Neural progenitor cell (in vitro differentiated cells): ENCODE measurements around the gene TRIM50. TPM values are rescaled to one million over a fixed set of nuclear protein-coding genes. Genes with fewer than 3 reads are reported as not detected.

Source experiments
- DNase-seq: peaks from one replicate; pipeline ENCODE4 v3.0.0-alpha.2; 2016; ENCODE audit warnings: low spot score
- H2AFZ ChIP-seq: fragments of 200-600 bp; sonication (generic); replicated peaks from 2 replicates; pipeline ENCODE4 v1.6.1; 2016; ENCODE audit warnings: antibody characterized with exemption
- H3F3A ChIP-seq: fragments of 200-600 bp; sonication (generic); 2 replicates; pipeline ENCODE4 v1.6.1; 2016; ENCODE audit warnings: antibody characterized with exemption, low read depth
- H3K27ac ChIP-seq: fragments of 200-600 bp; sonication (generic); 2 replicates; pipeline ENCODE4 v1.5.1; 2016; ENCODE audit warnings: mild to moderate bottlenecking
- H3K27me3 ChIP-seq: fragments of 200-600 bp; sonication (generic); 2 replicates; pipeline ENCODE4 v1.6.1; 2016; ENCODE audit warnings: mild to moderate bottlenecking, moderate library complexity
- H3K36me3 ChIP-seq: fragments of 200-600 bp; sonication (generic); 2 replicates; pipeline ENCODE4 v1.5.1; 2016
- H3K4me1 ChIP-seq: fragments of 200-600 bp; sonication (generic); 2 replicates; pipeline ENCODE4 v1.6.1; 2016; ENCODE audit warnings: mixed run types
- H3K4me2 ChIP-seq: fragments of 200-600 bp; sonication (generic); 2 replicates; pipeline ENCODE4 v1.6.1; 2016
- H3K4me3 ChIP-seq: fragments of 200-600 bp; sonication (generic); 2 replicates; pipeline ENCODE4 v1.5.1; 2016
- H3K79me2 ChIP-seq: fragments of 200-600 bp; sonication (generic); 2 replicates; pipeline ENCODE4 v1.6.1; 2016; ENCODE audit warnings: low read depth
- H3K9ac ChIP-seq: fragments of 200-600 bp; sonication (generic); 2 replicates; pipeline ENCODE4 v1.6.1; 2016
- H3K9me3 ChIP-seq: fragments of 200-600 bp; sonication (generic); 2 replicates; pipeline ENCODE4 v1.5.1; 2016; ENCODE audit warnings: low read depth
- H4K20me1 ChIP-seq: fragments of 200-600 bp; sonication (generic); 2 replicates; pipeline ENCODE4 v1.6.1; 2016; ENCODE audit warnings: low read depth
- H3K27ac Mint-ChIP-seq: 3 replicates; pipeline ENCODE4 v1.8.0; 2021; ENCODE audit warnings: mixed read lengths
- H3K27me3 Mint-ChIP-seq: 2 replicates; pipeline ENCODE4 v1.8.0; 2022; ENCODE audit warnings: low read depth, mild to moderate bottlenecking, inconsistent platforms, moderate library complexity, mixed read lengths; ENCODE audit not compliant: insufficient read depth
- H3K36me3 Mint-ChIP-seq: 3 replicates; pipeline ENCODE4 v1.8.0; 2021; ENCODE audit warnings: mixed read lengths
- H3K4me1 Mint-ChIP-seq: 3 replicates; pipeline ENCODE4 v1.8.0; 2021; ENCODE audit warnings: mixed read lengths
- H3K4me3 Mint-ChIP-seq: 3 replicates; pipeline ENCODE4 v1.8.0; 2021; ENCODE audit warnings: mild to moderate bottlenecking, moderate library complexity, mixed read lengths
- H3K9me3 Mint-ChIP-seq: 3 replicates; pipeline ENCODE4 v1.8.0; 2020; ENCODE audit warnings: mixed read lengths
- CTCF ChIP-seq: fragments of 200-600 bp; sonication (generic); IDR thresholded peaks from 2 replicates; pipeline ENCODE4 v1.5.1; 2017; ENCODE audit warnings: antibody characterized with exemption, mild to moderate bottlenecking
- EZH2 ChIP-seq: fragments of 200-600 bp; sonication (generic); IDR thresholded peaks from 2 replicates; pipeline ENCODE4 v1.6.1; 2017; ENCODE audit warnings: antibody characterized with exemption, mild to moderate bottlenecking, moderate library complexity
- EZH2phosphoT487 ChIP-seq: fragments of 200-600 bp; sonication (generic); IDR thresholded peaks from 2 replicates; pipeline ENCODE4 v1.6.1; 2017; ENCODE audit warnings: antibody characterized with exemption
- total RNA-seq: library from RNA; depleted of rRNA; stranded (reverse); fragments of >200 nt; gene quantifications from 2 replicates; pipeline ENCODE4 v1.2.3, GENCODE V29; 2015; ENCODE audit warnings: low replicate concordance

Gene TRIM50
- total RNA-seq, 1 donor from 2014 or later, result not detected

DNA sequence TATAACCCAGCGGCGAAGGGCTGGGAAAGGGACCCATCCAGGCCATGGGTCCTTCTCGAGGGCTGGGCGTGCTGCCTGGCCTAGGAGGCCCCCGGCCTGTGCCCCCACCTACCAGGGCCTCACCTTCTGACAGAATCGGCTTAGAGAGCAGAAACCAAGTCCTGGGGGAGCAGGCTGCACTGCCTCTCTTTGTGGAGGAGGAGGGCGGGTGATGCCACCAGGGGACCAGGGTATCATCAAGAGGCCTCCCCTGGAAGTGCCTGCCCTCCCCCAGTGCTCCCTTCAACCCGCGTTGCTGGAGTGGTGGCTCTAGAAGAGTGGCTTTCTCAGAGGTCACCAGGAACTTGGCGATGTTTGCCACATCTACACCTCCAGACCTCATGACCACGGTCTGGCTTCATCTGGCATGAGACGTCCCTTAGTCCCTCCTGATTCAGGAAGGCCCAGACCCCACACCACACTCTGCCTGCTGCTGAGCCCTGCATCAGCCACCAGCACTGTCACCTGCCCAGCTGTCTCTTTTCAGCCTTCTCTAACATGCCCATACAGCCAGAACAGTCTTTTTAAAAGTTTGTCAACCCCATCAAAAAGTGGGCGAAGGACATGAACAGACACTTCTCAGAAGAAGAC, 32.0 kb upstream of the TRIM50 start:
- H3K4me1 ChIP-seq, result peaks cover 5% of the 10 kb centered on the region
- H3K9me3 Mint-ChIP-seq, result no peaks in the 10 kb centered on the region
- no peak overlapping the region for H3K4me3 ChIP-seq
- no peak for DNase-seq
- no peak overlapping the region for H2AFZ ChIP-seq
- TF ChIP-seq EZH2phosphoT487 (no peak), EZH2 (no peak), CTCF (no peak)
- peak overlapping the region; percentile 87 for H3K27ac Mint-ChIP-seq
- H3K27me3 Mint-ChIP-seq, result peaks cover 9% of the 10 kb centered on the region
- no peaks in the 10 kb centered on the region for H3K79me2 ChIP-seq
- no peak overlapping the region for H3K4me3 Mint-ChIP-seq
- peaks cover 4% of the 10 kb centered on the region for H3F3A ChIP-seq
- peaks cover 24% of the 10 kb centered on the region for H3K4me1 Mint-ChIP-seq
- no peaks in the 10 kb centered on the region for H3K27me3 ChIP-seq
- no peaks in the 10 kb centered on the region for H3K36me3 ChIP-seq
- H4K20me1 ChIP-seq, result no peaks in the 10 kb centered on the region
- H3K27ac ChIP-seq, result no peak overlapping the region
- no peak overlapping the region for H3K9ac ChIP-seq
- H3K36me3 Mint-ChIP-seq, result no peaks in the 10 kb centered on the region
- no peaks in the 10 kb centered on the region for H3K9me3 ChIP-seq
- no peak overlapping the region for H3K4me2 ChIP-seq

- Mint-ChIP-seq H3K4me1 (peaks cover 29% of the 10 kb centered on the region), H3K9me3 (no peaks in the 10 kb centered on the region), H3K27me3 (peaks cover 9% of the 10 kb centered on the region), H3K36me3 (no peaks in the 10 kb centered on the region), H3K4me3 (peak overlapping the region; percentile 27), H3K27ac (peak overlapping the region; percentile 87)
- no peak overlapping the region for H3K9ac ChIP-seq
- no peak overlapping the region for H3K4me2 ChIP-seq
- H3K9me3 ChIP-seq, result no peaks in the 10 kb centered on the region
- H3K79me2 ChIP-seq, result no peaks in the 10 kb centered on the region
- H3F3A ChIP-seq, result peaks cover 4% of the 10 kb centered on the region
- no peak overlapping the region for H3K4me3 ChIP-seq
- no peak for DNase-seq
- no peaks in the 10 kb centered on the region for H3K36me3 ChIP-seq
- H4K20me1 ChIP-seq, result no peaks in the 10 kb centered on the region
- no peaks in the 10 kb centered on the region for H3K27me3 ChIP-seq
- peaks cover 7% of the 10 kb centered on the region for H3K4me1 ChIP-seq
- no peak overlapping the region for H2AFZ ChIP-seq
- no peak for TF ChIP-seq CTCF
- no peak for TF ChIP-seq EZH2phosphoT487
- no peak for TF ChIP-seq EZH2
- no peak overlapping the region for H3K27ac ChIP-seq
Observed at GRCh38 chr7:73359306-73359705, 31.4 kb upstream of the TRIM50 start.

DNA sequence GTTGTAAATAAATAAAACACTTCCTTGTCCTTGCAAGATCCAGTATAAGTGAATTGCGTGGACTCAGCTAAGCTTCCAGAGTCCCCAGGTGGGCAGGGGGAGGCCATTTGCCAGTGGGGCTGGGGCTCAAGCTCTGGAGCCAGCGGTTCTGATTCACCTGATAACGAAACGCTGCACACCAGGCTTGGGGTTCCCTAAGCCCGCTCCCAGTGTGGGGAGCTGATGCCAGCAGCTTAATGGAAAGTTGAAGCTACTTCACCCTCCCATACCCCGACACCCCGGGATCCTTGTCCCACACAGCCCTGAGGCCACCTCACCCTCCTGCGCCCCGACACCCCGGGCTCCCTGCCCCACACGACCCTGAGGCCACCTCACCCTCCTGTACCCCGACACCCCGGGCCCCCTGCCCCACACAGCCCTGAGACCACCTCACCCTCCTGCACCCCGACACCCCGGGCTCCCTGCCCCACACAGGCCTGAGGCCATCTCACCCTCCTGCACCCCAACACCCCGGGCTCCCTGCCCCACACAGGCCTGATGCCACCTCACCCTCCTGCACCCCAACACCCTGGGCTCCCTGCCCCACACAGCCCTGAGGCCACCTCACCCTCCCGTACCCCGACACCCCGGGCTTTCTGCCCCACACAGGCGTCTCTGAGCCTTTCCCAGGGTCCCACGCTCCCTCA, 30.9 kb upstream of the TRIM50 start:
- Mint-ChIP-seq H3K9me3 (no peaks in the 10 kb centered on the region), H3K36me3 (no peaks in the 10 kb centered on the region), H3K4me3 (no peak overlapping the region), H3K4me1 (peaks cover 29% of the 10 kb centered on the region), H3K27me3 (peaks cover 9% of the 10 kb centered on the region), H3K27ac (no peak overlapping the region)
- Histone ChIP-seq H3K79me2 (no peaks in the 10 kb centered on the region), H3K9ac (no peak overlapping the region), H3K36me3 (no peaks in the 10 kb centered on the region), H4K20me1 (no peaks in the 10 kb centered on the region), H3K4me2 (no peak overlapping the region), H3K9me3 (no peaks in the 10 kb centered on the region), H3K4me3 (no peak overlapping the region), H2AFZ (no peak overlapping the region), H3K4me1 (peaks cover 7% of the 10 kb centered on the region), H3K27me3 (no peaks in the 10 kb centered on the region), H3F3A (peaks cover 4% of the 10 kb centered on the region), H3K27ac (no peak overlapping the region)
- TF ChIP-seq CTCF (no peak), EZH2 (no peak), EZH2phosphoT487 (no peak)
- no peak for DNase-seq
